Measurements from ENCODE around the gene AREG.

DNA sequence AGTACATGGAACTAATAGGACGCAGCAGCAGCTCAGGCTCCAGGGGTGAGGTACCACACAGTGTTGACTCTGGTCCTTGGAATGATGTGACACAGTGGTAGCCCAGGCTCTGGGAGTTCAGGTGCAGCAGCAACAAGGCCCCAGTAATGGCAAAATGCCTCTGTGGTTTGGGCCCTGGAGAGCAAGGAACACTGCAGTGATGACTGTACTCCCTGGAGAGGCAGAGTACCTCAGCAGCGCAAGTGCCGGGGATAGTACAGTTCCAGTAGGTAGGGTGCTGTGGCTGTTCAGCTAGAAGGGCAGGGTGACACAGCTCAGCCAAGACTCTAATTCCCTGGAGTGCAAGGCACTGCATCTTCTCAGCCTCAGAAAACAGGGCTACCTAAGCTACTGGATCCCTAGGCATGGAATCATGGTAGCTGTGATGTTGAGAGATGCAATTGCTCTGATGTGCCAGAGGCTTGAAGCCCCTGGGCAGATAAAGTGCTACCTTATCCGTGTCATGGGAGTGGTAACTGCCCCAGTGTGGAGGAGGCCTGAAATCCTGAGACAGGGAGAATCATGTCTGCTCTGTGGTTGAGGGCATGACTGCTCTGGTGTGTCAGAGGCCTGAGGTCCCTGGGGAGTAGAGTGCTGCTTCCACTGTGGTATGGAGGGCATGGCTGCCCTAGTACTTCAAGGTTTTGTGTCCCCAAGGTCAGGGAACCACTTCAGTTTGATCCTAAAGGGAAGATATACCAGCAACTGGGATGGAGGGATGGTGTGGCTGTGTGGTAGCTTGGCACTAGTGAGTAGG, 55.2 kb downstream of the AREG start:
- TF ChIP-seq EZH2 (optimal IDR thresholded peaks at IDR 0.05; ENCODE audit: low read depth, low read length), result no peak
- no peak for TF ChIP-seq CTCF (IDR thresholded peaks at IDR 0.05; ENCODE audit: low read length)
- no peak for TF ChIP-seq EZH2phosphoT487 (IDR thresholded peaks at IDR 0.05; ENCODE audit: low read length)
